ENCODE results near the gene PEPD. TPM values are rescaled to one million over a fixed set of nuclear protein-coding genes. Genes with fewer than 3 reads are reported as not detected.

Gene PEPD
- total RNA-seq, 1 donor from 2014 or later, result 39.2 TPM

DNA sequence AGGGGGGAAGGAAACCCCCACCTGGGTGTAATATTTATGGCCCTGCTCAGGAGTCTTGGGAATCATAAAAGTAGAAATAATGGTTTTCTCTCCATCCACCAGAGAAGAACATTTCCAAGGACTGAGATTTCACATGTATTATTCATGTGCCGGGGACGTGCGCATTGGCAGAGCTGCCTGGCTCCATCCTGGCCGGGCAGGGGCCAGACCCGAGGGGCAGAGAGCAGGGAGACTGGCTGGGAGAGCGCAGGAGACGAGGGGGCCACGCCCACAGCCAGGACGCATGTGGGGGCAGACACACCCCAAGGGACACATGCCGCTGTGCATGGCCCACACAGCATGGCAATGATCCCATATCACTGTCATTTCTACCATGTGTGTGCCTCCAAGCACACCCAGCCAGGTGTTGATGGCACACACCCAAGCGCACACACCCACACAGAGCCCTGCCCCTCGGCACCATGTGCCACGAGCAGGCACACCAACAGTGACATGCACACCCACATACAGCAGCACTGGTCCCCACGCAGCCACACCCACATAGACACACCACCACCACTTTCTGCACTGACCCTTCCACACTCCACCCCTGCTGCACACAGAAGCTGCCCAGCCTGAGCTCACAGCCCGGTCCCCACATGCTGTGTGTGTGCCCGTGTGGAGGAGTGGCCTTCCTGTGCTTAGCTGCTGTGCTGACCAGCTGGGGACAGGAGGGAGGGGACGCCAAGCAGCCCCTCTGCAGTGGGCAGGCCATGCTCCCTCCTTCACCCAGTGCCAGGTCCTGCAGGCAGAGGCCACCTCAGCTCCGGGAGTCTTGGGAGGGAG is 108.8 kb downstream of the PEPD start:
- Mint-ChIP-seq H3K27me3 (no peaks in the 10 kb centered on the region), H3K36me3 (ENCODE audit: insufficient read depth) (no peaks in the 10 kb centered on the region), H3K4me1 (ENCODE audit: low read depth) (peaks cover 1% of the 10 kb centered on the region), H3K9me3 (ENCODE audit: low read depth) (no peaks in the 10 kb centered on the region), H3K4me3 (ENCODE audit: low read depth) (no peak overlapping the region), H3K27ac (no peak overlapping the region)
- DNase-seq (ENCODE audit: low spot score, unreplicated experiment), result no peak
- TF ChIP-seq, protein P1, sequence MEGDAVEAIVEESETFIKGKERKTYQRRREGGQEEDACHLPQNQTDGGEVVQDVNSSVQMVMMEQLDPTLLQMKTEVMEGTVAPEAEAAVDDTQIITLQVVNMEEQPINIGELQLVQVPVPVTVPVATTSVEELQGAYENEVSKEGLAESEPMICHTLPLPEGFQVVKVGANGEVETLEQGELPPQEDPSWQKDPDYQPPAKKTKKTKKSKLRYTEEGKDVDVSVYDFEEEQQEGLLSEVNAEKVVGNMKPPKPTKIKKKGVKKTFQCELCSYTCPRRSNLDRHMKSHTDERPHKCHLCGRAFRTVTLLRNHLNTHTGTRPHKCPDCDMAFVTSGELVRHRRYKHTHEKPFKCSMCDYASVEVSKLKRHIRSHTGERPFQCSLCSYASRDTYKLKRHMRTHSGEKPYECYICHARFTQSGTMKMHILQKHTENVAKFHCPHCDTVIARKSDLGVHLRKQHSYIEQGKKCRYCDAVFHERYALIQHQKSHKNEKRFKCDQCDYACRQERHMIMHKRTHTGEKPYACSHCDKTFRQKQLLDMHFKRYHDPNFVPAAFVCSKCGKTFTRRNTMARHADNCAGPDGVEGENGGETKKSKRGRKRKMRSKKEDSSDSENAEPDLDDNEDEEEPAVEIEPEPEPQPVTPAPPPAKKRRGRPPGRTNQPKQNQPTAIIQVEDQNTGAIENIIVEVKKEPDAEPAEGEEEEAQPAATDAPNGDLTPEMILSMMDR (IDR thresholded peaks at IDR 0.05; ENCODE audit: unreplicated experiment), result no peak

DNA sequence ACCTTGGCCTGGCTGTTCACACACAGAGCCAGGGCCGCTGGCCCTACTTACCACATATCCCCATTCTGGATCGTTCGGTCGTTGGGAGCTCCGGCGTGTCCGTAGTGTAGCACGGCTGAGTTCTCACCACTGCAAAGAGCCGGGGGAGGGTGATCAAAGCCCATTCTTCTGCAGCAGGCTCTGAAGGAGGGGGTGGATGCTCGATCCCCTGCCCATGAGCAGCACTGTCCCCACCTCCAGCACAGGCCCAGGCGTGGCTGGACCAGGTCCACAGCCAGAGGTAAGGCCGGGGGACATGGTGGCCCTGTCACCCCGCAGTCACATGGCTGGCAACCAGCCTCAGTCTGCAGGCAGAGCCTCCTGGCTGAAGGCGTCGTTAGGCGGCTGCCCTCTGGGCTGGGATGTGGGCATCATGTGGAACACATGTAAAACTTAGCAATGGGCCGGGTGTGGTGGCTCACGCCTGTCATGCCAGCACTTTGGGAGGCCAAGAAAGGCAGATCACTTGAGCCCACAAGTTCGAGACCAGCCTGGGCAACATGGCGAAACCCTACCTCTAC is 109.9 kb downstream of the PEPD start:
- DNase-seq (ENCODE audit: low spot score, unreplicated experiment), result no peak
- no peaks in the 10 kb centered on the region for H3K27me3 Mint-ChIP-seq
- no peaks in the 10 kb centered on the region for H3K9me3 Mint-ChIP-seq (ENCODE audit: low read depth)
- no peaks in the 10 kb centered on the region for H3K36me3 Mint-ChIP-seq (ENCODE audit: insufficient read depth)
- no peak overlapping the region for H3K27ac Mint-ChIP-seq
- H3K4me3 Mint-ChIP-seq (ENCODE audit: low read depth), result no peak overlapping the region
- TF ChIP-seq, protein P1 (IDR thresholded peaks at IDR 0.05; ENCODE audit: unreplicated experiment), result no peak
- peaks cover 1% of the 10 kb centered on the region for H3K4me1 Mint-ChIP-seq (ENCODE audit: low read depth)

DNA sequence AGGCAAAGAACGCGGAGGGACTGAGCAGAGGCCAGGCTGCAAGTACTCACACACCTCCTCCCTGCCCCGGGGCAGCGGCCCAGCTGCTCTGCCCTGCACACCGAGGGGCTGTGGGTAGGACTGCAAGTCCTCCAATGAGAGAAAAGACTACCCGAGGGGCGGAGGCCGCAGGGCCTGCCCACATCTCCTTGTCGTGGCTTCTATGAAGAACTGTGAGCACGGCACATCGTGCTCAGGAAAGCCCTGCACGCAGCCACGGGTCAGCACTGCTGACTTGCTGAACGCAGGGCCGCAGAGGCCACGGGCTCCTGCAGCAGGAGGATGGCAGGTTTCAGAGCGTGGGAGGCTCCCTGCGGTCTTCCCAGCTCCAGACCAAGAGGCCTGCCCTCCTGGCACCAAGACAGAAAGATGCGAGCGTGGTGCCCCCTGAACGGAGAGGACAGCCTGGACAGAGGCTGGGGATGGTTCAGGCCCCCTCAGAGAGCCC is 110.6 kb downstream of the PEPD start:
- TF ChIP-seq, protein P1 (IDR thresholded peaks at IDR 0.05; ENCODE audit: unreplicated experiment), result no peak
- no peaks in the 10 kb centered on the region for H3K9me3 Mint-ChIP-seq (ENCODE audit: low read depth)
- no peak overlapping the region for H3K27ac Mint-ChIP-seq

DNA sequence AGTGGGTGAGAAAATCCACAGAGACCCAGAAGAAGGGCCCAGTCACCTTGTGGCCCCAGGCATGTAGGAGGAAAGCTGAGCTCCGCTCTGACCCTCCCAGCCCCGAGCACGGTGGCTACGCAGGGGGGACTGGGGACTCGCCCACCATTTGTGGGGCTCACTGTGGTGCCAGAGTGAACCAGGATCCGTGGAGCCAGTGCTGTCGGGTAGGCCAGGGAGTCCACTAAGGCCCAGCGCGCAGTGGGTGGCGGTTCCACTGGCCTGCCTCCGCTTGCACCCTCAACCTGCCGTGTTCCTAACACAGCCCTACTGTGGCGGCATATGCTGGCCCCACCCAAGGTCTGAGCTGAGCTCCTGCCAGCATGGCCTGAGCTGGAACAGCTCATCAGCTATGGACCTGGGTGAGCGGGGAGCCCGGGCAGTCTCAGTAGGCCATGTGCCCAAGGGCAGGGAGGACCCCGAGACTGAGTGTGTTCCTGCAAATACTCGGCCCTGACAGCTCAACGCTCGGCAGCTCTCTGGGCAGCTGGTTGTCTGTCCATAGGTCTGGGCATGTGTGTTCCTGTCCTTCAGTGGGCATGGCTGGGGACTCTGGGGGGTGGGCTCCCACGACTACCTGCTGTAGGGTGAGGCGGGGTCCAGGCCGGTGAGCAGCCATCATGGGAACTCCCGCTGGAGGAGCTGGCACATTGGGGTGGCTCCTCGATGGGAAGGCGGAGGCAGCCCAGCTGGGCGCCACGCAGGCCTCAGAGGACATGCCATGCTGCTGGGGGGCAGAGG is 111.5 kb downstream of the PEPD start:
- no peak overlapping the region for H3K4me3 Mint-ChIP-seq (ENCODE audit: low read depth)
- no peaks in the 10 kb centered on the region for H3K9me3 Mint-ChIP-seq (ENCODE audit: low read depth)
- no peak overlapping the region for H3K27ac Mint-ChIP-seq
- no peaks in the 10 kb centered on the region for H3K36me3 Mint-ChIP-seq (ENCODE audit: insufficient read depth)
- no peaks in the 10 kb centered on the region for H3K4me1 Mint-ChIP-seq (ENCODE audit: low read depth)
- DNase-seq (ENCODE audit: low spot score, unreplicated experiment), result no peak
- no peaks in the 10 kb centered on the region for H3K27me3 Mint-ChIP-seq
- TF ChIP-seq, protein P1 (IDR thresholded peaks at IDR 0.05; ENCODE audit: unreplicated experiment), result no peak

More for the DNA sequence above, 110.6 kb downstream of the PEPD start:
- no peak overlapping the region for H3K4me3 Mint-ChIP-seq (ENCODE audit: low read depth)
- no peaks in the 10 kb centered on the region for H3K27me3 Mint-ChIP-seq
- no peaks in the 10 kb centered on the region for H3K36me3 Mint-ChIP-seq (ENCODE audit: insufficient read depth)
- H3K4me1 Mint-ChIP-seq (ENCODE audit: low read depth), result no peaks in the 10 kb centered on the region
- no peak for DNase-seq (ENCODE audit: low spot score, unreplicated experiment)

Measured in progenitor cell of endocrine pancreas (in vitro differentiated cells).